Nephron (organoid): ENCODE measurements around the gene CLMP.

Source experiments
- H3K27ac Mint-ChIP-seq, 3 experiments: 2 replicates each; pipeline ENCODE4 v1.8.0; 2020; ENCODE audit warnings: mixed read lengths in 3 of 3, mild to moderate bottlenecking in 2 of 3, moderate library complexity in 1 of 3
- H3K27me3 Mint-ChIP-seq: 2 replicates; pipeline ENCODE4 v1.8.0; 2021; ENCODE audit warnings: low read depth, mild to moderate bottlenecking, moderate library complexity, mixed read lengths
- H3K36me3 Mint-ChIP-seq: 2 replicates; pipeline ENCODE4 v1.8.0; 2020; ENCODE audit warnings: low read depth, mixed read lengths
- H3K4me1 Mint-ChIP-seq: 2 replicates; pipeline ENCODE4 v1.8.0; 2020; ENCODE audit warnings: mixed read lengths
- H3K4me3 Mint-ChIP-seq, 3 experiments: 2 replicates each; pipeline ENCODE4 v1.8.0; 2020; ENCODE audit warnings: mild to moderate bottlenecking in 3 of 3, mixed read lengths in 3 of 3, moderate library complexity in 2 of 3
- H3K9me3 Mint-ChIP-seq: 2 replicates; pipeline ENCODE4 v1.8.0; 2020; ENCODE audit warnings: mixed read lengths
- TF ChIP-seq, protein P1 (sequence below), 3 experiments: fragments of 200-600 bp; sonication (generic); IDR thresholded peaks; one replicate each; pipeline ENCODE4 v1.5.0; 2021; ENCODE audit warnings: antibody characterized with exemption in 3 of 3; ENCODE audit not compliant: unreplicated experiment in 3 of 3

CLMP gene

DNA sequence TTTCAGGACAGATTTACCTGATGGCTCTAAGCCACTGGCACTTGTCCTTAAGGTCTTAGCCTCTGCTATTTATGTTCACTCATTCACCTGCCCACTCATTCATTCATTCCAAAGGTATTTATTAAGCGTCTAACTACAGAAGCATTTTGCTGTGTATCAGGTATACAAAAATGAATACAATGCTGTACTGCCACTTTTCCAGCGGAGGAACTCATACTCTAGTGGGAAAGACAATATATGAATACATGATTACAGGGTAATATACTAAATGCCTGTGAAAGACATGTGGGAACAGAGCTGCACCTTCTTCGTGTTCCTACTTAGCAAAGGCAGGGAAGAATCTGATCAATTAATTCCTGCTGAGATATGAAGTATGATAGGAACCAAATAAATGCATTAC is 43.7 kb downstream of the CLMP start:
- Mint-ChIP-seq H3K27me3 (peaks cover 30% of the 10 kb centered on the region), H3K27ac (no peak overlapping the region), H3K4me1 (peaks cover 7% of the 10 kb centered on the region), H3K9me3 (no peaks in the 10 kb centered on the region), H3K4me3 (no peak overlapping the region), H3K36me3 (peaks cover 23% of the 10 kb centered on the region)
- TF ChIP-seq, protein P1, sequence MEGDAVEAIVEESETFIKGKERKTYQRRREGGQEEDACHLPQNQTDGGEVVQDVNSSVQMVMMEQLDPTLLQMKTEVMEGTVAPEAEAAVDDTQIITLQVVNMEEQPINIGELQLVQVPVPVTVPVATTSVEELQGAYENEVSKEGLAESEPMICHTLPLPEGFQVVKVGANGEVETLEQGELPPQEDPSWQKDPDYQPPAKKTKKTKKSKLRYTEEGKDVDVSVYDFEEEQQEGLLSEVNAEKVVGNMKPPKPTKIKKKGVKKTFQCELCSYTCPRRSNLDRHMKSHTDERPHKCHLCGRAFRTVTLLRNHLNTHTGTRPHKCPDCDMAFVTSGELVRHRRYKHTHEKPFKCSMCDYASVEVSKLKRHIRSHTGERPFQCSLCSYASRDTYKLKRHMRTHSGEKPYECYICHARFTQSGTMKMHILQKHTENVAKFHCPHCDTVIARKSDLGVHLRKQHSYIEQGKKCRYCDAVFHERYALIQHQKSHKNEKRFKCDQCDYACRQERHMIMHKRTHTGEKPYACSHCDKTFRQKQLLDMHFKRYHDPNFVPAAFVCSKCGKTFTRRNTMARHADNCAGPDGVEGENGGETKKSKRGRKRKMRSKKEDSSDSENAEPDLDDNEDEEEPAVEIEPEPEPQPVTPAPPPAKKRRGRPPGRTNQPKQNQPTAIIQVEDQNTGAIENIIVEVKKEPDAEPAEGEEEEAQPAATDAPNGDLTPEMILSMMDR (IDR thresholded peaks at IDR 0.05; ENCODE audit: unreplicated experiment in 3 of 3): no peak

DNA sequence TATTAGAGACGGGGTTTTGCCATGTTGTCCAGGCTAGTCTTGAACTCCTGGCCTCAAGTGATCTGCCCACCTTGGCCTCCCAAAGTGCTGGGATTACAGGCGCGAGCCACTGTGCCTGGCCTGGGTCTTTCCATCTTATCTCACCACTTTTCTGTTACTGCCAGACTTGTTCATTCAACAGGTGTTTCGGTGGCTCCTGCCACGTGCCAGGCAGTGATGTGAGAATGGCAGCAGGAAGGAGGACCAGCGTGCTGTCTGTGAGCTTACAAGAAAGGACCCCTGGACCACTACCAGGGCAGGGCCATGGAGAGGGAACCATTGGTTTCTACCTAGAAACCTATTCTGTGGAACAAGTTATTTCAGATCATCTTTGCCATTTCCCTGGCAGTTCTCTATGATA is 44.2 kb downstream of the CLMP start:
- Mint-ChIP-seq H3K4me3 (no peak overlapping the region), H3K9me3 (no peaks in the 10 kb centered on the region), H3K27ac (no peak overlapping the region), H3K27me3 (peaks cover 25% of the 10 kb centered on the region), H3K4me1 (peaks cover 7% of the 10 kb centered on the region), H3K36me3 (peaks cover 18% of the 10 kb centered on the region)
- TF ChIP-seq, protein P1 (IDR thresholded peaks at IDR 0.05; ENCODE audit: unreplicated experiment in 3 of 3): no peak

- Mint-ChIP-seq H3K27me3 (peaks cover 35% of the 10 kb centered on the region), H3K4me3 (no peak overlapping the region), H3K9me3 (no peaks in the 10 kb centered on the region), H3K4me1 (peaks cover 7% of the 10 kb centered on the region), H3K36me3 (peaks cover 5% of the 10 kb centered on the region), H3K27ac (no peak overlapping the region)
- TF ChIP-seq, protein P1 (IDR thresholded peaks at IDR 0.05; ENCODE audit: unreplicated experiment in 3 of 3): no peak
These were observed 46.1 kb downstream of the CLMP start for GRCh38 chr11:123148965-123149364.

DNA sequence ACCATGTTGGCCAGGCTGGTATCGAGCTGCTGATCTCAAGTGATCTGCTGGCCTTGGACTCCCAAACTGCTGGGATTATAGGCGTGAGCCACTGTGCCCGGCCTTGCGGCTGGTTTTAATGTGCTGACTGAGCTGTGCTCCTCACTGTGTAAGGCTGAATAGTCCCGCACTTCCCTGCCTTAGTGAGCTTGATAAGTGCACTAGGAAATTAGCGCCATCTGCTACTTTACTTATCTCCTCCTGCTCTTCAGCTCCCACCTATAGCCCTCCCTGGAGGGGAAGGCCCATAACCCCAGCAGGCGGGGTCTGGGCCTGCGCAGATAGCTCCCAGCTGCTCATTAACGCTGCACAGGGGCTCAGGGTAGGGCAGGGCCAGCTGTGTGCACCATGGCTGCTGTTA is 49.4 kb downstream of the CLMP start:
- Mint-ChIP-seq H3K27ac (no peak overlapping the region), H3K27me3 (peaks cover 26% of the 10 kb centered on the region), H3K36me3 (peaks cover 8% of the 10 kb centered on the region), H3K4me3 (no peak overlapping the region), H3K9me3 (no peaks in the 10 kb centered on the region), H3K4me1 (no peaks in the 10 kb centered on the region)
- TF ChIP-seq, protein P1 (IDR thresholded peaks at IDR 0.05; ENCODE audit: unreplicated experiment in 3 of 3): no peak

DNA sequence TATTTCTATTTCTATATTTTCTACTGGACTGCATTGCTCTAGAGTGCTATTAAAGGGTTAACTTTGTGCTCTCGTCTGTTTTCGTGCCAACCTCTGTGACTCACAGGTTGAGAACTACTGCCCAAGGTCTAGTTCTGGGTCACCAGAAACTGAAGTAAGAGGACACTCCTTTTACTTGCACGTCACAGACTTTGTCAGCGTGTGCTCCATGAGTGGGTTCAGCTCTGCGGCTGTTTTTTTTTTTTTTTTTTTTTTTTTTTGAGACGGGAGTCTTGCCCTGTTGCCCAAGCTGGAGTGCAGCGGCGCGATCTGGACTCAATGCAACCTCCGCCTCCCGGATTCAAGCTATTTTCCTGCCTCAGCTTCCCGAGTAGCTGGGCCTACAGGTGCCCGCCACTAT is 49.8 kb downstream of the CLMP start:
- H3K4me1 Mint-ChIP-seq: no peaks in the 10 kb centered on the region
- no peak overlapping the region for H3K27ac Mint-ChIP-seq
- H3K36me3 Mint-ChIP-seq: peaks cover 8% of the 10 kb centered on the region
- TF ChIP-seq, protein P1 (IDR thresholded peaks at IDR 0.05; ENCODE audit: unreplicated experiment in 3 of 3): no peak
- no peak overlapping the region for H3K4me3 Mint-ChIP-seq
- H3K9me3 Mint-ChIP-seq: no peaks in the 10 kb centered on the region
- peaks cover 24% of the 10 kb centered on the region for H3K27me3 Mint-ChIP-seq

- no peak overlapping the region for H3K27ac Mint-ChIP-seq
- no peaks in the 10 kb centered on the region for H3K9me3 Mint-ChIP-seq
- H3K36me3 Mint-ChIP-seq: peaks cover 8% of the 10 kb centered on the region
- TF ChIP-seq, protein P1 (IDR thresholded peaks at IDR 0.05; ENCODE audit: unreplicated experiment in 3 of 3): no peak
- H3K4me1 Mint-ChIP-seq: no peaks in the 10 kb centered on the region
- no peak overlapping the region for H3K4me3 Mint-ChIP-seq
- H3K27me3 Mint-ChIP-seq: peaks cover 19% of the 10 kb centered on the region
These were observed 50.3 kb downstream of the CLMP start for GRCh38 chr11:123144707-123145106.
